ENCODE results near the gene OR2D2. TPM values are rescaled to one million over a fixed set of nuclear protein-coding genes. Genes with fewer than 3 reads are reported as not detected.

The OR2D2 gene, protein sequence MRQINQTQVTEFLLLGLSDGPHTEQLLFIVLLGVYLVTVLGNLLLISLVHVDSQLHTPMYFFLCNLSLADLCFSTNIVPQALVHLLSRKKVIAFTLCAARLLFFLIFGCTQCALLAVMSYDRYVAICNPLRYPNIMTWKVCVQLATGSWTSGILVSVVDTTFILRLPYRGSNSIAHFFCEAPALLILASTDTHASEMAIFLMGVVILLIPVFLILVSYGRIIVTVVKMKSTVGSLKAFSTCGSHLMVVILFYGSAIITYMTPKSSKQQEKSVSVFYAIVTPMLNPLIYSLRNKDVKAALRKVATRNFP
- total RNA-seq (2022; extraction: Qiagen RNA extraction; ENCODE audit: low read depth) = not detected in 5 replicates

GRCh38 chr11:6892400-6892799 lies at the start of gene OR2D2:
OR2D2 (minus strand) TSS chr11:6892500; CDS start chr11:6892500, 0 bp downstream.

GRCh38 chr11:6926208-6927029 lies 34.1 kb upstream of the OR2D2 start, which contains the start of gene ZNF215:
ZNF215 (plus strand) TSS chr11:6926426; CDS start chr11:6932273, 5,847 bp downstream.

DNA sequence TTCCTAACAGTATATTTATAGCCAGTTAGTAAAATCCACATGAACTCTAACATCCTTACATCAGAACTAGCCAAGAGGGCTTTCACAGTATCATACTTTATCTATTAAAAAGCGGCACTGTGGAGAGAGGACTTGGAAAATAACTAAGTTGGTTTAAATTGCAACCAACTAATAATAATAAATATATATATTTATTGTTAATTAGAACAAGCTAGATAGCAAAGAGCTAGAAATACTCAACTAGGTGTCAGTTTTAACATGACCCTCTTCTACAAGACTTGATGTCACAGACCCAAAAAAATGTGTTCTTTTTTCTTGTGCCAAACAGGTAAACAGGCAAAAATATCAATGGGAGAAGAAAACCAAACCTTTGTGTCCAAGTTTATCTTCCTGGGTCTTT lies 28.4 kb upstream of the OR2D2 start, which contains the start of gene OR2D3:
TSS of gene OR2D3 (plus strand) at position 301 of the 400 bp plus-strand sequence. CDS start at position 301, 0 bp downstream.

GRCh38 chr11:6876325-6876724 lies 16.0 kb downstream of the OR2D2 start, which contains the start of gene OR10A4:
OR10A4 (plus strand) TSS chr11:6876625; CDS start chr11:6876648, 23 bp downstream.

GRCh38 chr11:6862961-6863360 lies 29.3 kb downstream of the OR2D2 start, which contains the start of gene OR10A2:
OR10A2 (plus strand) TSS chr11:6863057; CDS start chr11:6869755, 6,698 bp downstream.

GRCh38 chr11:6845383-6845782 lies 46.9 kb downstream of the OR2D2 start, which contains the start of gene OR10A5:
OR10A5 (plus strand) TSS chr11:6845683; CDS start chr11:6845683, 0 bp downstream.

Other genes with a start within 250 kb of the OR2D2 start
- 0.05 to 0.13 TPM (median 0.10 TPM) in 5 replicates for gene DCHS1, start 236.7 kb downstream of the OR2D2 start, total RNA-seq (2022; extraction: Qiagen RNA extraction; ENCODE audit: low read depth)
- gene MRPL17, start 209.2 kb downstream of the OR2D2 start, total RNA-seq (2022; extraction: Qiagen RNA extraction; ENCODE audit: low read depth) = 81.5 to 138 TPM (median 96.2 TPM) in 5 replicates
- gene OR2AG2, start 120.5 kb downstream of the OR2D2 start, total RNA-seq (2022; extraction: Qiagen RNA extraction; ENCODE audit: low read depth) = not detected in 5 replicates
- gene OR2AG1, start 109.5 kb downstream of the OR2D2 start, total RNA-seq (2022; extraction: Qiagen RNA extraction; ENCODE audit: low read depth) = not detected in 5 replicates
- not detected in 5 replicates for gene OR6A2, start 92.8 kb downstream of the OR2D2 start, total RNA-seq (2022; extraction: Qiagen RNA extraction; ENCODE audit: low read depth)
- not detected in 5 replicates for gene OR10A5, start 46.8 kb downstream of the OR2D2 start, total RNA-seq (2022; extraction: Qiagen RNA extraction; ENCODE audit: low read depth)
- gene OR10A2, start 29.4 kb downstream of the OR2D2 start, total RNA-seq (2022; extraction: Qiagen RNA extraction; ENCODE audit: low read depth) = not detected in 5 replicates
- not detected in 5 replicates for gene OR10A4, start 15.9 kb downstream of the OR2D2 start, total RNA-seq (2022; extraction: Qiagen RNA extraction; ENCODE audit: low read depth)
- not detected in 5 replicates for gene OR2D3, start 28.5 kb upstream of the OR2D2 start, total RNA-seq (2022; extraction: Qiagen RNA extraction; ENCODE audit: low read depth)
- gene ZNF215, start 33.9 kb upstream of the OR2D2 start, total RNA-seq (2022; extraction: Qiagen RNA extraction; ENCODE audit: low read depth) = 1.0 to 1.7 TPM (median 1.2 TPM) in 5 replicates
- 0.49 to 1.5 TPM (median 0.73 TPM) in 5 replicates for gene ZNF214, start 127.8 kb upstream of the OR2D2 start, total RNA-seq (2022; extraction: Qiagen RNA extraction; ENCODE audit: low read depth)
- gene NLRP14, start 128.0 kb upstream of the OR2D2 start, total RNA-seq (2022; extraction: Qiagen RNA extraction; ENCODE audit: low read depth) = not detected in 5 replicates
- gene RBMXL2, start 196.5 kb upstream of the OR2D2 start, total RNA-seq (2022; extraction: Qiagen RNA extraction; ENCODE audit: low read depth) = not detected in 5 replicates

Measured in A549 treated with ZK216348 at 1 μM for 4 hours (cell line).